GM10847 (cell line): ENCODE measurements around the gene ALOX12.

ENCODE experiments used
- POLR2A ChIP-seq: IDR thresholded peaks from 2 replicates; pipeline ENCODE4 v1.6.1; 2011; ENCODE audit not compliant: insufficient read length; ENCODE audit errors: extremely low read depth

Gene ALOX12, protein sequence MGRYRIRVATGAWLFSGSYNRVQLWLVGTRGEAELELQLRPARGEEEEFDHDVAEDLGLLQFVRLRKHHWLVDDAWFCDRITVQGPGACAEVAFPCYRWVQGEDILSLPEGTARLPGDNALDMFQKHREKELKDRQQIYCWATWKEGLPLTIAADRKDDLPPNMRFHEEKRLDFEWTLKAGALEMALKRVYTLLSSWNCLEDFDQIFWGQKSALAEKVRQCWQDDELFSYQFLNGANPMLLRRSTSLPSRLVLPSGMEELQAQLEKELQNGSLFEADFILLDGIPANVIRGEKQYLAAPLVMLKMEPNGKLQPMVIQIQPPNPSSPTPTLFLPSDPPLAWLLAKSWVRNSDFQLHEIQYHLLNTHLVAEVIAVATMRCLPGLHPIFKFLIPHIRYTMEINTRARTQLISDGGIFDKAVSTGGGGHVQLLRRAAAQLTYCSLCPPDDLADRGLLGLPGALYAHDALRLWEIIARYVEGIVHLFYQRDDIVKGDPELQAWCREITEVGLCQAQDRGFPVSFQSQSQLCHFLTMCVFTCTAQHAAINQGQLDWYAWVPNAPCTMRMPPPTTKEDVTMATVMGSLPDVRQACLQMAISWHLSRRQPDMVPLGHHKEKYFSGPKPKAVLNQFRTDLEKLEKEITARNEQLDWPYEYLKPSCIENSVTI

DNA sequence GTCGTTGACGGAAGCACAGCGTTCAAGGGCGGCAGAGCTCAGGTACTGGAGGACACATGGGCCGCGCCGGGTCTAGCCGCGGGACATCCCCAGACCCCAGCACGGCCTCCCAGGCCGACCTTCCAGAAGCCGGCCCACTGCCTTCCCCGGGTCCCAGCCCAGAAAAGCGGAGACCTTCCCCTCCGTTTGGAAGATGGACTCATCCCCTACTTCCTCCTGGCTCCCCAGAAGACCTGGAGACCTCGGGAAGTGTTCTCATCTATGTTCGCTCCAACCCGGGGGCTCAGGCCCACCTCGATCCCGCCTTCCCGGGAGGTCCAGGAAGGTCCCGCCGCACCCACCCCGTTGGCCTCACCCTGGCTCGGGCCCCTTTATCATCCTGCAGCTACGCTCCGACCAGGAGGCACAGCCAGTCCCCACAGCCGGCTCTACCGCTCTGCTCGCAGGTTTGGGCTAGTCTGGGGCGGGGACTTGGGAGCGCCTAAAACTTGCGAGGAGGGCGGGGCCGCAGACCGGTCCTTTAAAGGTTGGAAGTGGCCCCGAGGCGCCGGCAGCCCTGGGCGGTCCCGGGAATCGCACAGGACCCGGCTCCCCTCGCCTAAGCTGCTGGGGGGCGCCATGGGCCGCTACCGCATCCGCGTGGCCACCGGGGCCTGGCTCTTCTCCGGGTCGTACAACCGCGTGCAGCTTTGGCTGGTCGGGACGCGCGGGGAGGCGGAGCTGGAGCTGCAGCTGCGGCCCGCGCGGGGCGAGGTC is at the start of gene ALOX12:
Gene ALOX12, plus strand, starts transcription at position 550 of the 756 bp plus-strand sequence. Its CDS starts 69 bp downstream, at position 619.
- no peak for TF ChIP-seq POLR2A

DNA sequence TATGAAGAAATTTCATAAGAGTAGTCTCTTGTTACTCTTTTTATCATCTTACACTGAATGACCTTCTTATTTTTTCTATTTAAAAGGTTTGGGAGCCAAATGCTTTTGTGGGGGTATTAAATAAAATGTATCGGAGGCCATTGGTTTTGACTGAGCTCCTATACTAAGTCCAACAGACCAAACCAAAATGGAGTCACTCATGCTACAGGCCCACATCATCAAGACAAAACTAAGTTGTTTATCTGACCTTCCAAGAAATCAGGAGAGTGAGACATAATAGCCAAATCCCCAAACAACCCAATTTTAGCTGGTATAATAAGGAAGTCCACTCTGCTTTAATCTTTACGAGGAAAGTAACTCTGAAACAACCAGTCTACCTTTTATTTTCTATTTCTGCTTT is 48.1 kb upstream of the ALOX12 start:
- TF ChIP-seq POLR2A: no peak

- no peak for TF ChIP-seq POLR2A
Observed at GRCh38 chr17:6948562-6948961, 47.3 kb upstream of the ALOX12 start.

DNA sequence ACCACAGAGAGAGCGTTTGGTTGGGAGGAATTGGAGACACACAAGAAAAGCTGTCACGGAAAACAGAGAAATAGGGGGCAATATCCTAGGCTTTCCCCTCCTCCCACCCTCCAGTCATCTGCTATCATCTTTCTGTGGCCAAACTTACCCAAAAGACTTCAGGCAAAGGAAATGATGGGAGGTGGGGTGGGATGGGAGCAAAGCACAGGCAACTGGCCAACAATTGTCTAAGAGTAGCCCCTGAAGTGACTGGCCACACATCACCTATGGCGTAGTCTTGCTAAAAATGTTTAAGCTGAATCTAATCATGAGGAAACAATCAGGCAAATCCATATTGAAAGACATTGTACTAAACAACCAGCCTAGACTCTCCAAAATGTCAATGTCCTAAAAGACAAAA is 46.9 kb upstream of the ALOX12 start:
- no peak for TF ChIP-seq POLR2A

DNA sequence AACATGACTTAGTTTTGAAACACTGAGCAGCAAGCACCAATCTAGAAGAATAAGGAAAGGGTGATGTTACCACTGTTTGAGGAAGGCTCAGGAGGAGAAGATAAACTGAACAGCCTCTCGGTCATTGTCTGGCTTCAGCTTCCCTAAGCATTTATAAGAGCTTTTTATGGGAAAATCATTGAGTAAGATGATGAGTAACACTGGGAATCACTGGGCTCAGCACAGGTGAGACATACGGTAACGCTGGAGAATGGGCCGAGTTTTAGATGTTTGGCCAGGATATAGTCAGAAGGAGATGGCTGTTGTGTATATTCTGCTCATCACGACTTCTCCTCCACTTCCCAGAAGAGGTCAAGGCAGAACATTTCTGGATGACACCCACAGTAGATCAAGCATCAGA is 42.2 kb upstream of the ALOX12 start:
- no peak for TF ChIP-seq POLR2A

GRCh38 chr17:6959700-6960099 is 36.1 kb upstream of the ALOX12 start:
- no peak for TF ChIP-seq POLR2A

GRCh38 chr17:6969323-6969726 is 26.5 kb upstream of the ALOX12 start:
- TF ChIP-seq POLR2A: no peak

DNA sequence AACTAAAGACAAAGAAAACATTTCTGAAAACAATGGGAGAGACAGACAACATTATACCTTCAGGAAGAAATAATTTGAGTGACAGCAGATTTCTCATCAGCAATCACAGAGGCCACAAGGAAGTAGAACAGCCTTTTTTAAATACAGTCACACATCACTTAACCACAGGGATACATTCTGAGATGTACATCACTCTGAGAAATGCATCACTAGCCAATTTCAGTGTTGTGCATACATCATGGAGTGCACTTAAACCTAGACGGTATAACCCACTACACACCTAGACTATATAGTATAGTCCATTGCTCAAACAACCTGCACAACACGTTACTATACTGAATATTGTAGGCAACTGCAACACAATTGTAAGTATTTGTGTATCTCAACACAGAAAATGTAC is 24.9 kb upstream of the ALOX12 start:
- TF ChIP-seq POLR2A: no peak

GRCh38 chr17:6981426-6981825 is 14.4 kb upstream of the ALOX12 start:
- no peak for TF ChIP-seq POLR2A

- TF ChIP-seq POLR2A: no peak
Observed at GRCh38 chr17:6985266-6985665, 10.6 kb upstream of the ALOX12 start.

GRCh38 chr17:6986676-6987075 is 9.2 kb upstream of the ALOX12 start:
- no peak for TF ChIP-seq POLR2A

- no peak for TF ChIP-seq POLR2A
Observed at GRCh38 chr17:6989779-6990178, 6.1 kb upstream of the ALOX12 start.

- no peak for TF ChIP-seq POLR2A
Observed at GRCh38 chr17:6994118-6994598, 1.7 kb upstream of the ALOX12 start.

GRCh38 chr17:6994666-6995256 is 1.1 kb upstream of the ALOX12 start:
- TF ChIP-seq POLR2A: no peak
